T-helper 2 cell (primary cell): Measurements from ENCODE around the gene OR8G1.
"Not testable (repeated sequence)": the region's sequence is repeated elsewhere in the genome, so short reads cannot be mapped to it uniquely, and the experiment has no call there.

Experiments used
- DNase-seq, 5 experiments: peaks; one replicate each; pipeline versions ENCODE4 v3.0.0 to v3.0.0-alpha.2; 2012 to 2022
- total RNA-seq, 2 donors: gene quantifications; one replicate each; lab custom pipeline; 2026; lab: John Stamatoyannopoulos, UW

The OR8G1 gene
- total RNA-seq, result 0 reads per million in 2 donors

- DNase-seq, result no peak
These were observed at the start of gene OR8G1 for GRCh38 chr11:124240621-124241397. Gene OR8G1, plus strand, starts transcription at chr11:124241095. Its CDS starts 8,581 bp downstream, at chr11:124249676.

- DNase-seq, result no peak
These were observed 47.5 kb upstream of the OR8G1 start for GRCh38 chr11:124193221-124194010.

GRCh38 chr11:124194293-124195188 lies 46.4 kb upstream of the OR8G1 start:
- DNase-seq, result no peak

- DNase-seq, result peak in 1 of 5 experiments; percentile 53
These were observed 45.6 kb upstream of the OR8G1 start for GRCh38 chr11:124195189-124195734.

DNA sequence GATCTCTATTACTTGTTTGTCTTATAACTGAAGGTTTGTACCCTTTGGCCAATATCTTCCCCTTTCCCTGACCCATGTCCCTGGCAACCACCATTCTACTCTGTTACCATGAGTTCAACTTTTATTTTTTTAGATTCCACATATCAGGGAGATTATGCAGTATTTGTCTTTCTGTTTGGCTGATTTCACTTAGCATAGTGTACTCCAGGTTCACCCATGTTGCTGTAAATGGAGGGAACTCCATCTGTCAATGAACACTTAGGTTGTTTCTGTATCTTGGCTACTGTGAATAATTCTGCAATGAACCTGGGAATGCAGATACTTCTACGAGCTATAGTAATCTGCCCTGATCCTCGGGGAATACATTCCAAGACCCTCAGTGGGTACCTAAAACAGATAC lies 42.9 kb upstream of the OR8G1 start:
- no peak for DNase-seq

GRCh38 chr11:124198897-124199296 lies 42.0 kb upstream of the OR8G1 start:
- DNase-seq, result no peak

- DNase-seq, result no peak
These were observed 41.2 kb upstream of the OR8G1 start for GRCh38 chr11:124199702-124200101.

GRCh38 chr11:124200671-124201070 lies 40.2 kb upstream of the OR8G1 start:
- no peak for DNase-seq

DNA sequence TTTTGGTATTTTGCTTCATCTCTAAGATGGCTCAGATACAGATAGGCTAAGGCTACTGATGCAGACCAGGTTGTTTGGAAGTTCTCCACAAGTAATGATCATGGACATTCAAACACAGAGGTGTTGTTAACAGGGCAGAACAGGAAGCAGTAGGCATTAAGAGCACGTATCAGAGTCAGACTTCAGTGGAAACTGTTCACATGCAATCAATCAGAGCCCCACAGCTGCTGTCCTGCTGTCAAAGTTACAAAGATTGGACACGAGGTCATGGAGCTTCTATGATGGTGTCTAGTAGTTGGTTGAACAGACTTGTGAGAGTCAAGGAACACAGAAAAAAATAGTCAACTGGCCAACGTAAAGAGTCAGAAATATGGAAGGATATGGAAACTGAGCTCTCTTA lies 37.9 kb upstream of the OR8G1 start:
- no peak for DNase-seq

DNA sequence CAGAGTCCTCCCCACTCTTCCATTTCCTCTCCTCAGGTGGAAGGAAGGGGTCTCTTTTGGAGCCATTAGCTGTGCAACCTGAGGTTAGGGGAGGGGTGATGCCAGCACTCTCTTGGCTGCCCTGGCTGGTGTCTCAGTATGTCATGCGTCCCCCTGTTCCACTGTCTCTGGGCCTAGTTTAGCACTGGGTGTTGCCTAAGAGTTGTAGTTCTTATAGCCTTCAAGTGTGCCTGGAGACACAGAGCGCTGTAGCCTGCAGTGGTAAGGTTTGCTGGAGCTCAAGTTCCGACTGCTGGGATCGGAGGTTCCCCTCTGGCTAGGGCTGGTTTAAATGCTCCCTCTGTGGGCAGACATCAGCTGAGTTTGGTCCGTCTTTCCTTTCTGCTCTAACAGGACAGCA lies 36.9 kb upstream of the OR8G1 start:
- DNase-seq, result no peak

DNA sequence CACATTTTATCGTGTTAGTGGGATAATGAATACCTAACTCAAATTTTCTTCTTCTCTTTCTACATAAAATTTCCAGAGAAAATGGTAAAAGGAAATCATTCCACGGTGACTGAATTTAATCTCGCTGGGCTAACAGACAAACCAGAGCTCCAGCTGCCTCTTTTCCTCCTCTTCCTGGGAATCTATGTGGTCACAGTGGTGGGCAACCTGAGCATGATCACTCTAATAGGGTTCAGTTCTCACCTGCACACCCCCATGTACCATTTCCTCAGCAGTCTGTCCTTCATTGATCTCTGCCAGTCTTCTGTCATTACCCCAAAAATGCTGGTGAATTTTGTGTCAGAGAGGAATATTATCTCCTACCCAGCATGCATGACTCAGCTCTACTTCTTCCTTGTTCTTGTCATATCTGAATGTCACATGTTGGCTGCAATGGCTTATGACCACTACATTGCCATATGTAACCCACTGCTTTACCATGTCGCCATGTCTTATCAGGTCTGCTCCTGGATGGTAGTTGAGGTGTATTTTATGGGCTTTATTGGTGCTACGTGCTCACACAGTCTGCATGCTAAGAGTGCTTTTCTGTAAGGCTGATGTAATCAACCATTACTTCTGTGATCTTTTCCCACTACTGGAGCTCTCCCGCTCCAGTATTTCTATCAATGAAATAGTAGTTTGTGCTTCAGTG lies 33.6 kb upstream of the OR8G1 start:
- no peak for DNase-seq

DNA sequence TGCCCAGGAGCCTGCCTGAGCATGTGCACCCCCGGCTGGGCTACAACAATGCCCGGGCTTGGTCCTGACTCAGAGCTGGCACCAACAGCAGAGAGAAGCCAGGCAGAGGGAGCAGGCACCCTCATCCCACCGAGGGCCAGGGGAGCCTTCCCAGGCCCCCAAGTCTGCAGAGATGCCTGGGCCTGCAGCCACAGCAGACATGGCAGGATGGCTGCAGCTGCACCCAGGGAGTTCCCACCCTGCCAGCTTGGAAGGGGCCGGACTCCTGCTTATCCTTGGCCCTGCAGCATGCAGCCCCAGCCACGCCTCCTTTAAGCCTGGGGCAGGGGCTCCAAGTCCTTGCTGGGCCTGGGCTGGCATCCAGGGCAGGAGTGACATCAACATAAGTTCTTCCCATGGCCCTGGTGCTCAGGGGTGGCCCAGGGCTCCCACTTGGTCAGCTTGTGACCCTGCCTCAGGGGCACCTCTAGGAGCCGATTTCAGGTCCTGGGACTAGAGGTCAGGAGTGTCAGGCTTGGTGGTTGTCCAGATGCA lies 31.0 kb upstream of the OR8G1 start:
- DNase-seq, result no peak

DNA sequence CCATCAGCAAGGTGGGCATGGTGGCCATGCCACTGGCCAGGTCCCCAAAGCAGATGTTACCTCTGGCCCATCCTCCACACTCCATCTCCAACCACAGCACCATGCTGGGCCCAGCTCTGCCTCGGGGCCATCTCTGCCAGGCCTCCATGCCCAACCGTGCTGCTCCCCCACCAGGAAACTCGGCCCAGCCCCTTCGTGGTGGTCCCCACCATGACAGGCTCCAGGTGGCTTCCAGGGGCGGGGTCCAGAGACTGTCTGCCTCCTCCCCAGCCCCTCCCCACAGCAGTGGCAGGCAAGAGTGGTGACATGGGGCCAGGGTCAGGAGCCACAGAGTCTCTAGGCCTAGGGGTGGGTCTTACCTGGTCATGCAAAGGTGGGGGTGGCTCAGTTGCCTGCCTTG lies 30.5 kb upstream of the OR8G1 start:
- no peak for DNase-seq

DNA sequence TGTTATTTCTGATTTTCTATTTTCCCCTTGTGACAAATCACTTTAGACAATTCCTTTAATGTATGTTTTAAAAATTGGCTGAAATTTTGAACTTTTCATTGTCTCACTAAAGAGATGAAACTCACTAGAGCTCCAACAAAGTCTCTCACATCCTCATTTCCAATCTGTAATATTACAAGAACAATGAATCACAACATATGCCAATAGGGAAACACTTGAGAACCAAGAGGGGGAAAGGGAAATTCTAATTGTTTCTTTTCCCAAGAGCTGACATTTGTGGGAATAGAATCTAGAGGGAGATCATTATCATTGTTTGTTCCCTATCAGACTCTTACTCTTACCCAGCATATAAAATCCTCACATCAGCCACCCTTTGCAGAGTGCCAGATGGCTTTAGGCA lies 29.6 kb upstream of the OR8G1 start:
- no peak for DNase-seq

- no peak for DNase-seq
These were observed 26.9 kb upstream of the OR8G1 start for GRCh38 chr11:124214027-124214426.

GRCh38 chr11:124219126-124219525 lies 21.8 kb upstream of the OR8G1 start:
- DNase-seq, result no peak

DNA sequence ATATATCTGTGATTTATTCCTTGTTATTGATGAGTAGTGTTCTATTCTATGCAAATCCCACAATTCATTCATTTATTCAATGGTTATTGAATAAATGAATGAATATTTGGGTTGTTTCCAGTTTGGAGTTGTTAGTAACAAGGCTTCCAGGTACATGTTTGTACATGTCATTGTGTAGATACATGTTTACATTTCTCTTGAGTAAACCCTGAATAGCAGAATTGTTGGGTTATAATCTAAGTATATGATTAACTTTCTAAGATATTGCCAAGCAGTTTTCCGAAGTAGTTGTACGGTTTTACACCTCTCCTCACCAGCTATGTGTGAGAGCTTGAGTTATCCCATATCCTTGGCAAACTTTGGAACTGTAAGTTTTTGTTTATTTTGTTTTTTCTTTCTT lies 18.5 kb upstream of the OR8G1 start:
- no peak for DNase-seq

DNA sequence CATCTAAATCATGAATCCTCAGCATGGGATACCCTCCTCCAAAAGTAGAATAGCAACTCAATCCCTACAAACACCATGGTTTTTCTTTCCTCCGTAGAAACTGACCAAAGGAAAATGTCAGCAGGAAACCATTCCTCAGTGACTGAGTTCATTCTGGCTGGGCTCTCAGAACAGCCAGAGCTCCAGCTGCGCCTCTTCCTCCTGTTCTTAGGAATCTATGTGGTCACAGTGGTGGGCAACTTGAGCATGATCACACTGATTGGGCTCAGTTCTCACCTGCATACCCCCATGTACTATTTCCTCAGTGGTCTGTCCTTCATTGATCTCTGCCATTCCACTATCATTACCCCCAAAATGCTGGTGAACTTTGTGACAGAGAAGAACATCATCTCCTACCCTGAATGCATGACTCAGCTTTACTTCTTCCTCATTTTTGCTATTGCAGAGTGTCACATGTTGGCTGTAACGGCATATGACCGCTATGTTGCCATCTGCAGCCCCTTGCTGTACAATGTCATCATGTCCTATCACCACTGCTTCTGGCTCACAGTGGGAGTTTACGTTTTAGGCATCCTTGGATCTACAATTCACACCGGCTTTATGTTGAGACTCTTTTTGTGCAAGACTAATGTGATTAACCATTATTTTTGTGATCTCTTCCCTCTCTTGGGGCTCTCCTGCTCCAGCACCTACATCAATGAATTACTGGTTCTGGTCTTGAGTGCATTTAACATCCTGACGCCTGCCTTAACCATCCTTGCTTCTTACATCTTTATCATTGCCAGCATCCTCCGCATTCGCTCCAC lies 16.1 kb upstream of the OR8G1 start:
- DNase-seq, result not testable (repeated sequence)

GRCh38 chr11:124225471-124225870 lies 15.4 kb upstream of the OR8G1 start:
- no peak for DNase-seq

DNA sequence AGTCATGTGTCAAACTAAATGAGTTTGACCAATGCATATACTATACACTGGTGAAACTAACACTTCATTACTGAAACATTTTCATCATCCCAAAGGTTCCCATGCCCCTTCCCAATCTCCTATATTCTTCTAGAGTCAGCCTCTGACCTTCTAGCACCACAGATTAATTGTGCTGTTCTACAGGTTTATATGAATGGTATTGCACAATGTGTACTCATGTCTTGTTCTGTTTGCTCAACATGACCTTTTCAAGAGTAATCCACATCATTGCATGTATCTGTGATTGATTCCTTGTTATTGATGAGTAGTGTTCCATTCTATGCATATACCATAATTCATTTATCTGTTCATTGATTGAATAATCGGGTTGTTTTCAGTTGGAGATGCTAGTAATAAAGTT lies 7.5 kb upstream of the OR8G1 start:
- DNase-seq, result no peak

- DNase-seq, result no peak
These were observed 2.4 kb upstream of the OR8G1 start for GRCh38 chr11:124238512-124238911.
